NCI-H2107 treated with DMSO at 0.1 percent for 48 hours (cell line): ENCODE results near the gene DCTN3.

Experiments used
- DNase-seq: peaks from one replicate; lab custom pipeline; 2025; ENCODE audit not compliant: unreplicated experiment; lab: John Stamatoyannopoulos, UW

Gene DCTN3

GRCh38 chr9:34575241-34575640 lies 45.1 kb downstream of the DCTN3 start:
- no peak for DNase-seq

GRCh38 chr9:34574571-34574970 lies 45.7 kb downstream of the DCTN3 start:
- DNase-seq = no peak

GRCh38 chr9:34573599-34574325 lies 46.5 kb downstream of the DCTN3 start:
- DNase-seq = no peak

- DNase-seq = no peak
Observed at GRCh38 chr9:34572628-34573027, 47.7 kb downstream of the DCTN3 start.

GRCh38 chr9:34572092-34572491 lies 48.2 kb downstream of the DCTN3 start:
- DNase-seq = no peak

GRCh38 chr9:34571481-34571810 lies 48.8 kb downstream of the DCTN3 start:
- no peak for DNase-seq

GRCh38 chr9:34570809-34571480 lies 49.4 kb downstream of the DCTN3 start:
- no peak for DNase-seq

GRCh38 chr9:34570376-34570775 lies 49.9 kb downstream of the DCTN3 start:
- no peak for DNase-seq

GRCh38 chr9:34568774-34569173 lies 51.5 kb downstream of the DCTN3 start:
- no peak for DNase-seq

- no peak for DNase-seq
Observed at GRCh38 chr9:34568133-34568532, 52.2 kb downstream of the DCTN3 start.

GRCh38 chr9:34566972-34567371 lies 53.3 kb downstream of the DCTN3 start:
- DNase-seq = no peak

GRCh38 chr9:34566322-34566721 lies 54.0 kb downstream of the DCTN3 start:
- DNase-seq = no peak

GRCh38 chr9:34565856-34566255 lies 54.4 kb downstream of the DCTN3 start:
- DNase-seq = no peak

GRCh38 chr9:34564617-34565016 lies 55.7 kb downstream of the DCTN3 start:
- DNase-seq = no peak
